Left ventricle myocardium inferior (tissue), 1 donor: ENCODE measurements around the gene CPT1A. TPM values are rescaled to one million over a fixed set of nuclear protein-coding genes. Genes with fewer than 3 reads are reported as not detected.

ENCODE experiments used
- DNase-seq: peaks from one replicate; pipeline ENCODE4 v3.0.0-alpha.2; 2020
- H3K27ac ChIP-seq: fragments of 200-600 bp; replicated peaks from 2 replicates; pipeline ENCODE4 v1.8.0; 2021
- H3K27me3 ChIP-seq: fragments of 200-600 bp; 2 replicates; pipeline ENCODE4 v1.8.0; 2021; ENCODE audit warnings: low read depth
- H3K36me3 ChIP-seq: fragments of 200-600 bp; 2 replicates; pipeline ENCODE4 v1.8.0; 2021
- H3K4me1 ChIP-seq: fragments of 200-600 bp; 2 replicates; pipeline ENCODE4 v1.8.0; 2021
- H3K4me3 ChIP-seq: fragments of 200-600 bp; 2 replicates; pipeline ENCODE4 v1.8.0; 2021; ENCODE audit warnings: mild to moderate bottlenecking, moderate library complexity
- H3K9me3 ChIP-seq: fragments of 200-600 bp; replicated peaks from 2 replicates; pipeline ENCODE4 v1.8.0; 2021
- CTCF ChIP-seq: fragments of 200-600 bp; IDR thresholded peaks from 2 replicates; pipeline ENCODE4 v1.8.0; 2021; ENCODE audit warnings: antibody characterized with exemption, mild to moderate bottlenecking, borderline replicate concordance
- intact Hi-C: fragments of 100-400 bp; cut with micrococcal nuclease; formaldehyde crosslinking; loops from one replicate; pipeline ENCODE4 v1.11.0; 2022
- total RNA-seq: library from RNA; stranded (reverse); fragmentation: NEBNext Ultra II Directional; extraction: Animal tissue kit (Norgen Biotek cat#: 25700); gene quantifications from one replicate; pipeline ENCODE4 v1.2.1, GENCODE V29; 2021
- donor health status: DM: no; HTN: yes; CAD: no; lungs with severe emphysema.

The CPT1A gene
- total RNA-seq, 1 donor from 2014 or later: 73.1 TPM

- Histone ChIP-seq H3K36me3 (peaks cover 11% of the 10 kb centered on the region), H3K4me3 (peak overlapping the region; percentile 30), H3K9me3 (no peaks in the 10 kb centered on the region), H3K27ac (peak overlapping the region; percentile 54), H3K27me3 (no peaks in the 10 kb centered on the region), H3K4me1 (peaks cover 29% of the 10 kb centered on the region)
- TF ChIP-seq CTCF: no peak
- intact Hi-C loops: no loop called here
- DNase-seq: no peak
Observed at GRCh38 chr11:68750195-68751003, 91.3 kb downstream of the CPT1A start.

- Histone ChIP-seq H3K4me3 (peak overlapping the region; percentile 30), H3K27me3 (no peaks in the 10 kb centered on the region), H3K27ac (peak overlapping the region; percentile 54), H3K36me3 (peaks cover 7% of the 10 kb centered on the region), H3K9me3 (no peaks in the 10 kb centered on the region), H3K4me1 (peaks cover 29% of the 10 kb centered on the region)
- DNase-seq: no peak
- intact Hi-C loops: no loop called here
- TF ChIP-seq CTCF: no peak
Observed at GRCh38 chr11:68749229-68750123, 92.2 kb downstream of the CPT1A start.

GRCh38 chr11:68748061-68748460 is 93.7 kb downstream of the CPT1A start:
- no peak for TF ChIP-seq CTCF

GRCh38 chr11:68743539-68743938 is 98.2 kb downstream of the CPT1A start:
- TF ChIP-seq CTCF: no peak
- H3K36me3 ChIP-seq: no peaks in the 10 kb centered on the region
- H3K9me3 ChIP-seq: no peaks in the 10 kb centered on the region
- no peak for DNase-seq
- intact Hi-C loops: no loop called here
- no peaks in the 10 kb centered on the region for H3K27me3 ChIP-seq
- no peak overlapping the region for H3K4me3 ChIP-seq
- H3K27ac ChIP-seq: no peak overlapping the region
- H3K4me1 ChIP-seq: no peaks in the 10 kb centered on the region

More at GRCh38 chr11:68748061-68748460, 93.7 kb downstream of the CPT1A start:
- Histone ChIP-seq H3K27ac (no peak overlapping the region), H3K36me3 (no peaks in the 10 kb centered on the region), H3K4me1 (peaks cover 29% of the 10 kb centered on the region), H3K27me3 (no peaks in the 10 kb centered on the region), H3K4me3 (no peak overlapping the region), H3K9me3 (no peaks in the 10 kb centered on the region)
- intact Hi-C loops: no loop called here
- no peak for DNase-seq

- no peak overlapping the region for H3K27ac ChIP-seq
- no peak overlapping the region for H3K4me3 ChIP-seq
- H3K27me3 ChIP-seq: no peaks in the 10 kb centered on the region
- H3K9me3 ChIP-seq: no peaks in the 10 kb centered on the region
- no peaks in the 10 kb centered on the region for H3K4me1 ChIP-seq
- no peak for DNase-seq
- intact Hi-C loops: no loop called here
- no peaks in the 10 kb centered on the region for H3K36me3 ChIP-seq
- TF ChIP-seq CTCF: no peak
Observed at GRCh38 chr11:68741463-68741862, 100.3 kb downstream of the CPT1A start.
